Measurements from ENCODE around the gene WDPCP.
"Not testable (repeated sequence)": the region's sequence is repeated elsewhere in the genome, so short reads cannot be mapped to it uniquely, and the experiment has no call there.

The WDPCP gene

GRCh38 chr2:63121055-63121834 is 467.0 kb downstream of the WDPCP start:
- DNase-seq (ENCODE audit: low read depth in 2 of 2): no peak

DNA sequence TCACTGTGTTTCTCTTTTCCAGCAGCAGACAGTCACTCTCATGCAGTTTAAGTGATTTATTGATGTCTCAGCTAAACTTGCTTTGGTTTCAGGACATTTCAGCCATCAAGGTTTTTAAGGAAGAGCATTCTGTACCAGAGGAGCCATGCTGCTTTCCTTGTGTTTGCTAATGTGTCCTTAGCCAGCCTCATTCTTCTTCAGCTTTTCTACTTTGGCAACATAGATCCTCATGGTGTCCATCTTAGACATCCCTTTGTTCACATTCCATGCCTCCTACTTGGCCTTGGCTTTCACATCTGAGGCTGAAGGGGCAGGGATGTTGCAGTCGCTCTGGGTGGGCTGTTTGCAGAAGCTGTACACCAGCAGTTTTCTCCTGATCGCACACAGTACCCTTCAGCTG is 469.5 kb downstream of the WDPCP start:
- DNase-seq (ENCODE audit: low read depth in 2 of 2): no peak

DNA sequence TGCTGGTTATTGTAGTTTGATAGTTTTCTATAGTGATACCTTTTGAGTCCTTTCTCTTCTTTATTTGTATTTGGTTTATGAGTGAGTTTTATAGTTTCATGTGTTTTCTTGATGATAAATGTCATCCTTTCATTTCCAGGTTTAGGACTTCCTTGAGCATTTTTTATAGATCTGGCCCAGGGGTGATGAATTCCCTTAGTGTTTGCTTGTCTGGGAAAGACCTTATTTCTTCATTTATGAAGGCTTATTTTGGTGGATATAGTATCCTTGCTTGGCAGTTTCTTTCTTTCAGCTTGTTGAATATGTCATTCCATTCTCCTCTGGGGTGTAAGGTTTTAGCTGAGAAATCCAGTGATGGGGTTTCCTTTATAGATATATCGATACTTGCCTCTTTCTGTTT is 483.8 kb downstream of the WDPCP start:
- DNase-seq (ENCODE audit: low read depth in 2 of 2): no peak

DNA sequence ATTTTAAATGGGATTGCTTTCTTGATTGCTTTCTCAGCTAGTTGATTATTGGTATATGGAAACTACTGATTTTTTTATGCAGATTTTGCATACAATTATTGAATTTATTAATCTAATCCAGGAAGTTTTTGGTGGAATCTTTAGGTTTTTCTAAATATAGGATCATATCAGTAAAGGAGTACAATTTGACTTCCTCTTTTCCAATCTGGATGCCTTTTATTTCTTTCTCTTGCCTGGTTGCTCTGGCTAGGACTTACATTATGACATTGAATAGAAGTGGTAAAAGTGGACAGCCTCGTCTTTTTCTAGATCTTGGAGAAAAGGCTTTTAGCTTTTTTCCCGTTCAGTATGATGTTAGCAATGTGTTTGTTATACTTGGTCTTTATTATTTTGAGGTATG is 486.3 kb downstream of the WDPCP start:
- no peak for DNase-seq (ENCODE audit: low read depth in 2 of 2)

GRCh38 chr2:63099032-63099431 is 489.2 kb downstream of the WDPCP start:
- no peak for DNase-seq (ENCODE audit: low read depth in 2 of 2)

- no peak for DNase-seq (ENCODE audit: low read depth in 2 of 2)
These were observed 491.8 kb downstream of the WDPCP start for GRCh38 chr2:63096491-63096890.

- no peak for DNase-seq (ENCODE audit: low read depth in 2 of 2)
These were observed 494.8 kb downstream of the WDPCP start for GRCh38 chr2:63093502-63093901.

DNA sequence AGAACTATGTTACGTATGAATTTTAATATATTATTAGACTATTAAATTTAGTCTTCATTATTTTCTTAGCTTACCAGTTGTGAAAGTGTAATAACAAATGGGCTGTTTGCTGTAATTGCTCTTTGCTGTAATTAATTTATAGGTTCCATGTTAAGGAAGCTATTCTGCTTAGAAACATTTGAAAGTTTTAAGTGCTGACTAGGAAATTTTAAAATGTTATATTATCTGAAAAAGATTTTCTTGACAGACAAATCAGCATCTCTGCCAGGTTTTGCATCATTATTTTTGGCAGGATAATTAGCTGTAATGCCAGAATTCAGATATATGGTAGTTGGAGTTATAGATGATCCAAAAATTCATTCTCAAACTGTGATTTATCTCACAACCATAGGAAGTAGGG is 495.4 kb downstream of the WDPCP start:
- no peak for DNase-seq (ENCODE audit: low read depth in 2 of 2)

GRCh38 chr2:63092401-63092800 is 495.9 kb downstream of the WDPCP start:
- no peak for DNase-seq (ENCODE audit: low read depth in 2 of 2)

- no peak for DNase-seq (ENCODE audit: low read depth in 2 of 2)
These were observed 501.6 kb downstream of the WDPCP start for GRCh38 chr2:63086687-63087086.

- no peak for DNase-seq (ENCODE audit: low read depth in 2 of 2)
These were observed 506.9 kb downstream of the WDPCP start for GRCh38 chr2:63081404-63081803.

- DNase-seq (ENCODE audit: low read depth in 2 of 2): no peak
These were observed 509.2 kb downstream of the WDPCP start for GRCh38 chr2:63078852-63079606.

DNA sequence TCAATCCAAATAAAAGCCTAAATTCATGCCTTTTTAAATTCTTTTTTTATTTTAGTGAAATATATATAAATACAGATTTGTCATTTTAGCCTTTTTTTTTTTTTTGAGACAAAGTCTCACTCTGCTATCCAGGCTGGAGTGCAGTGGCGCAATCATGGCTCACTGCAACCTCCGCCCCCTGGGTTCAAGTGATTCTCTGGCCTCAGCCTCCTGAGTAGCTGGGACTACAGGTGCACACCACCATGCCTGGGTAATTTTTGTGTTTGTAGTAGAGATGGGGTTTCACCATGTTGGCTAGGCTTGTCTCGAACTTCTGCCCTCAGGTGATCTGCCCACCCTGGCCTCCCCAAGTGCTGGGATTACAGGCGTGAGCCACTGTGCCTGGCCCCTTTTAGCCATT is 513.9 kb downstream of the WDPCP start:
- DNase-seq (ENCODE audit: low read depth in 2 of 2): not testable (repeated sequence)

DNA sequence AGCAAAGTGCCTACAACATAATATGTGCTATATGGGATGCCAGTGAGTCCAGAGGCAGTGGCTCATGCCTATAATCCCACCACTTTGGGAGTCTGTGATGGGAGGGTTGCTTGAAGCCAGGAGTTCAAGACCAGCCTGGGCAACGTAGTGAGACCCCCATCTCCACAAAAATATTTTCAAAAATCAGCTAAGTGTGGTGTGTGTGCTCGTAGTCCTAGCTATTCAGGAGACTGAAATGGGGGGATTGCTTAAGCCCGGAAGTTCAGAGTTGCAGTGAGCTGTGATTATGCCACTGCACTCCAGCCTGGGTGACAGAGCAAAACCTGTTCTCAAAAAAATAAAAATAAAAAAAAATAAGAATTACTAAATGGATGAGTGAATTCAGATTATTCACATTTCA is 514.3 kb downstream of the WDPCP start:
- no peak for DNase-seq (ENCODE audit: low read depth in 2 of 2)

DNA sequence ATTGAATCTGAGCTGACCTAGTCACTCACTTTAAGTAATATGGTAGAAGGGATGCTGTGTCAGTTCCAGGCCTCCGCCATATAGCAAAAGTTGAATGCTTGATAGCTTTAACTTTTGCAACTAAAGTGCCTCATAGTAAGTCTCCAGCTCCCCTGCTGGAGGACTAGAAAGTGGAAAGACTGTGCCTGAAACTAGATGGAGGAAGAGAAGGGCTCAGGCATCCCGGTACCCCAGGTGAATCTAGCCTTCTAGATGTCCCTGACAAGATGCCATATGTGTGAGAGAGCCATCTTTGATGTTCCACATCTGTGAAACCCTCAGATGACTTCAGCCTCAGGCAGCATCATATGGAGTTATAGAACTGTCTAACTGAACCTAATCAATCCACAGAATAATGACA is 516.6 kb downstream of the WDPCP start:
- no peak for DNase-seq (ENCODE audit: low read depth in 2 of 2)
